Measurements from ENCODE around the gene TEX52. TPM values are rescaled to one million over a fixed set of nuclear protein-coding genes. Genes with fewer than 3 reads are reported as not detected.

TEX52 gene
- polyA plus RNA-seq, 3 donors, result not detected

- H3K4me3 ChIP-seq (replicated peaks in 1 of 3; ENCODE audit: low read depth in 2 of 3, low read length in 3 of 3), result no peak overlapping the region
- DNase-seq, result no peak
- H3K4me1 ChIP-seq (ENCODE audit: control insufficient read depth in 1 of 2, insufficient read depth in 2 of 2, low read length in 2 of 2), result no peaks in the 10 kb centered on the region
- no peaks in the 10 kb centered on the region for H3K27me3 ChIP-seq (ENCODE audit: control insufficient read depth in 2 of 2, insufficient read depth in 2 of 2, low read length in 2 of 2)
- no peaks in the 10 kb centered on the region for H3K4me1 Mint-ChIP-seq
- 100% methylated on average over 2 of the region's 9 CpGs for WGBS (ENCODE audit: insufficient coverage)
- H3K27ac ChIP-seq (ENCODE audit: low read depth in 1 of 2, low read length in 2 of 2), result no peak overlapping the region
- H3K79me2 ChIP-seq (ENCODE audit: insufficient read depth, low read length), result peaks cover 4% of the 10 kb centered on the region
- TF ChIP-seq, protein P1, sequence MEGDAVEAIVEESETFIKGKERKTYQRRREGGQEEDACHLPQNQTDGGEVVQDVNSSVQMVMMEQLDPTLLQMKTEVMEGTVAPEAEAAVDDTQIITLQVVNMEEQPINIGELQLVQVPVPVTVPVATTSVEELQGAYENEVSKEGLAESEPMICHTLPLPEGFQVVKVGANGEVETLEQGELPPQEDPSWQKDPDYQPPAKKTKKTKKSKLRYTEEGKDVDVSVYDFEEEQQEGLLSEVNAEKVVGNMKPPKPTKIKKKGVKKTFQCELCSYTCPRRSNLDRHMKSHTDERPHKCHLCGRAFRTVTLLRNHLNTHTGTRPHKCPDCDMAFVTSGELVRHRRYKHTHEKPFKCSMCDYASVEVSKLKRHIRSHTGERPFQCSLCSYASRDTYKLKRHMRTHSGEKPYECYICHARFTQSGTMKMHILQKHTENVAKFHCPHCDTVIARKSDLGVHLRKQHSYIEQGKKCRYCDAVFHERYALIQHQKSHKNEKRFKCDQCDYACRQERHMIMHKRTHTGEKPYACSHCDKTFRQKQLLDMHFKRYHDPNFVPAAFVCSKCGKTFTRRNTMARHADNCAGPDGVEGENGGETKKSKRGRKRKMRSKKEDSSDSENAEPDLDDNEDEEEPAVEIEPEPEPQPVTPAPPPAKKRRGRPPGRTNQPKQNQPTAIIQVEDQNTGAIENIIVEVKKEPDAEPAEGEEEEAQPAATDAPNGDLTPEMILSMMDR (IDR thresholded peaks at IDR 0.05), result no peak
- peaks cover 80 to 98% of the 10 kb centered on the region in 2 donors for H3K36me3 Mint-ChIP-seq
- intact Hi-C loops (cut with micrococcal nuclease), result no loop called here
- H3K27ac Mint-ChIP-seq, result no peak overlapping the region
- H3K9ac ChIP-seq (ENCODE audit: insufficient read depth, low read length, poor library complexity, severe bottlenecking), result no peak overlapping the region
- no peaks in the 10 kb centered on the region for H3K9me3 ChIP-seq (replicated peaks in 1 of 2; ENCODE audit: control insufficient read depth in 1 of 2, insufficient read depth in 1 of 2, low read length in 2 of 2)
- no peak overlapping the region for H3K4me2 ChIP-seq (replicated peaks; ENCODE audit: extremely low read depth, low read length, poor library complexity, severe bottlenecking)
- no peaks in the 10 kb centered on the region for H3K27me3 Mint-ChIP-seq (ENCODE audit: low read depth in 3 of 3)
- no peak overlapping the region for H2AFZ ChIP-seq (ENCODE audit: insufficient read depth, low read depth, low read length, poor library complexity, severe bottlenecking)
- H3K36me3 ChIP-seq (replicated peaks in 1 of 2; ENCODE audit: control insufficient read depth in 1 of 2, insufficient read depth in 2 of 2, low read length in 2 of 2), result peaks cover 82 to 96% of the 10 kb centered on the region in 2 donors
- no peaks in the 10 kb centered on the region for H3K9me3 Mint-ChIP-seq
- no peak overlapping the region for H3K4me3 Mint-ChIP-seq
- peaks cover 3% of the 10 kb centered on the region for H4K20me1 ChIP-seq (ENCODE audit: insufficient read depth, low read length)
Measured at GRCh38 chr12:2820432-2820831, 36.4 kb downstream of the TEX52 start.

GRCh38 chr12:2819810-2820209 is 37.0 kb downstream of the TEX52 start:
- Mint-ChIP-seq H3K27ac (peak overlapping the region in 1 of 7 donors; percentile 61), H3K9me3 (no peaks in the 10 kb centered on the region), H3K4me1 (no peaks in the 10 kb centered on the region), H3K27me3 (ENCODE audit: low read depth in 3 of 3) (no peaks in the 10 kb centered on the region), H3K4me3 (no peak overlapping the region), H3K36me3 (peaks cover 73 to 92% of the 10 kb centered on the region in 2 donors)
- Histone ChIP-seq H3K36me3 (replicated peaks in 1 of 2; ENCODE audit: control insufficient read depth in 1 of 2, insufficient read depth in 2 of 2, low read length in 2 of 2) (peaks cover 76 to 94% of the 10 kb centered on the region in 2 donors), H3K9me3 (replicated peaks in 1 of 2; ENCODE audit: control insufficient read depth in 1 of 2, insufficient read depth in 1 of 2, low read length in 2 of 2) (no peaks in the 10 kb centered on the region), H2AFZ (ENCODE audit: insufficient read depth, low read depth, low read length, poor library complexity, severe bottlenecking) (no peak overlapping the region), H3K27ac (ENCODE audit: low read depth in 1 of 2, low read length in 2 of 2) (no peak overlapping the region), H3K27me3 (ENCODE audit: control insufficient read depth in 2 of 2, insufficient read depth in 2 of 2, low read length in 2 of 2) (no peaks in the 10 kb centered on the region), H3K9ac (ENCODE audit: insufficient read depth, low read length, poor library complexity, severe bottlenecking) (no peak overlapping the region), H3K79me2 (ENCODE audit: insufficient read depth, low read length) (peaks cover 10% of the 10 kb centered on the region), H3K4me1 (ENCODE audit: control insufficient read depth in 1 of 2, insufficient read depth in 2 of 2, low read length in 2 of 2) (no peaks in the 10 kb centered on the region), H4K20me1 (ENCODE audit: insufficient read depth, low read length) (peaks cover 8% of the 10 kb centered on the region), H3K4me3 (replicated peaks in 1 of 3; ENCODE audit: low read depth in 2 of 3, low read length in 3 of 3) (no peak overlapping the region), H3K4me2 (replicated peaks; ENCODE audit: extremely low read depth, low read length, poor library complexity, severe bottlenecking) (no peak overlapping the region)
- DNase-seq, result no peak
- 96% methylated on average over 12 of the region's 15 CpGs for WGBS (ENCODE audit: insufficient coverage)
- TF ChIP-seq, protein P1 (IDR thresholded peaks at IDR 0.05), result no peak
- intact Hi-C loops (cut with micrococcal nuclease), result no loop called here
